HG03135 (cell line): Measurements from ENCODE around the gene NUCB2.

Experiments used
- ATAC-seq: cut with Tn5 transposase; IDR thresholded peaks from one replicate; pipeline ENCODE4 v1.9.1; 2021; ENCODE audit warnings: mild to moderate bottlenecking, moderate library complexity; ENCODE audit not compliant: unreplicated experiment

The NUCB2 gene

GRCh38 chr11:17379383-17380180, 103.0 kb downstream of the NUCB2 start:
- ATAC-seq = no peak

- ATAC-seq = no peak
Observed at GRCh38 chr11:17381156-17381555, 104.6 kb downstream of the NUCB2 start.
